Activated T-cell treated with anti-CD3 and anti-CD28 coated beads, Interleukin-2, amount 50 U/mL, for 4 hours (primary cell): Measurements from ENCODE around the gene FOSB. TPM values are rescaled to one million over a fixed set of nuclear protein-coding genes. Genes with fewer than 3 reads are reported as not detected.
A peak's percentile ranks its signal among the peaks of the same experiment; 100 is the strongest.

Experiments used
- ATAC-seq, 2 donors: fragments of 200-7000 bp; cut with Tn5 transposase; one replicate each; pipeline ENCODE4 v1.10.0; 2021
- DNase-seq: peaks from one replicate; pipeline ENCODE4 v3.0.0-alpha.2; 2020
- H3K27me3 Mint-ChIP-seq: one replicate; pipeline ENCODE4 v1.8.0; 2021; ENCODE audit warnings: low read depth, mixed read lengths
- H3K36me3 Mint-ChIP-seq: one replicate; pipeline ENCODE4 v1.8.0; 2022; ENCODE audit warnings: mixed read lengths; ENCODE audit not compliant: insufficient read depth
- H3K4me1 Mint-ChIP-seq: one replicate; pipeline ENCODE4 v1.8.0; 2021; ENCODE audit warnings: low read depth, mixed read lengths
- H3K4me3 Mint-ChIP-seq: one replicate; pipeline ENCODE4 v1.8.0; 2021; ENCODE audit warnings: mild to moderate bottlenecking, moderate library complexity, mixed read lengths
- H3K9me3 Mint-ChIP-seq: one replicate; pipeline ENCODE4 v1.8.0; 2021; ENCODE audit warnings: mixed read lengths
- total RNA-seq, 3 donors: library from RNA; stranded (reverse); gene quantifications; one replicate each; pipeline ENCODE4 v1.2.1, GENCODE V29; 2021

Gene FOSB
- total RNA-seq, 3 donors from 2014 or later: 10.5 to 13.4 (median 13.2) TPM

DNA sequence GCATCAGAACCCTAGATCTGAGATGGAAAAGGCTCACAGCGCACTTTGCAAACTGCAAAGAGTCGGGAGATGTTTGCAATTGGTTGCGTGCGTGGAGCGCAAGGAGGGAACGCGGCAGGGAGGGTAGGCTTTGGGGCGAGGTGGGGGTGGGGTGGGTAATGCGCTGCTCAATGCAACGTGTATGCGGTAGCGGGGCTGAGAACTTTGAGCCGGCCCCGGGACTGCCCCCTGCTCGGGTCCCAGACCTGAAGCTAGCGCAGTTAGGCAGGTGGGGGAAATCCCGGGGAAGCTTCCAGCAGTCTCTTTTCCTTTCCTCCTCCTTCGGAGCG, 971 bp downstream of the FOSB start:
- Mint-ChIP-seq H3K36me3 (peaks cover 14% of the 10 kb centered on the region), H3K27me3 (peaks cover 1% of the 10 kb centered on the region), H3K4me1 (peaks cover 26% of the 10 kb centered on the region), H3K4me3 (peak overlapping the region; percentile 90), H3K9me3 (no peaks in the 10 kb centered on the region)
- DNase-seq (no peak), ATAC-seq (peak; percentile 51 to 54)

DNA sequence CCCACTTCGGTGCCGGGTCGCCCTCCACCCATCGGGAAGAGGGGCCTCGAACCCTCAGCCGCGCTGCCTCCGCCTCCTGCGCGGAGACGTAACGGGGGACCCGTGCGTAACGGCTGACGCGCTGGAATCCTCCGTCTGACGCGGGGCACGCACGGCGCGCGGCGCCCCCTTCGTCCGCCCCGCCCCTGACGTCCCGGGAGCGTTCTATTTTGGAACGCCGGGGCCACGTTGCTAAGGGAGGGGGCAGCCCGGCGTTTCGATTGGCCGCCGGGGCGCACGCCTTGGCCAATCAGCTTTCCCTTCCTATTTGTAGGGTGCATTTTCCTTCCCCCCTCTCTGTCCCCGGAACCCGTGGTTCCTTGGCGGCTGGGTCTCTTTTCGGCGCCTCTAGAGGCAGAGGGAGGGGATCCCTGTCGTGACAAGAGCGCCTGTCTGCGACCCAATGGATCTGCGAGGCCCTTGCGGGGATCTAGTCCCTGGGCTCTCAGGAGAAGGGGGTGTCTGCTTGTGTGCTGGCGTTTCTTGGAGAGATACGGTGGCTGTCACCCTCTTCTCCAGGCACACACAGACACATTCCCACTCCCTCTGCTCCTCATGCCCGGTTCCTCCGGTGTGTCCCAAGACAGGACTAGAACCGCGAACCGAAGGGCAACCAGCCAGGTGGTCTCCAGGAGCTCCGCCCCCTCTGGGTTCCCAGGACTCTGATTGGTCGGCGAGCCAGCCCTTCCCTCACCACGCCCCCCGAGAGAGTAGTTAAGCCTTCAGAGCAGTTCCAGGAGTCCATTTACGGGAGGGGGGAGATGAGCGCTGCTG, 1.5 kb downstream of the FOSB start:
- DNase-seq: peak; percentile 89
- Mint-ChIP-seq H3K27me3 (peaks cover 1% of the 10 kb centered on the region), H3K4me1 (peaks cover 26% of the 10 kb centered on the region), H3K36me3 (peaks cover 14% of the 10 kb centered on the region), H3K9me3 (no peaks in the 10 kb centered on the region), H3K4me3 (peak overlapping the region; percentile 90)
- peak; percentile 83 to 86 for ATAC-seq

- H3K36me3 Mint-ChIP-seq: peaks cover 16% of the 10 kb centered on the region
- H3K4me1 Mint-ChIP-seq: peaks cover 30% of the 10 kb centered on the region
- DNase-seq (no peak), ATAC-seq (no peak)
- H3K27me3 Mint-ChIP-seq: peaks cover 1% of the 10 kb centered on the region
- no peaks in the 10 kb centered on the region for H3K9me3 Mint-ChIP-seq
- H3K4me3 Mint-ChIP-seq: peak overlapping the region; percentile 90
Measured at GRCh38 chr19:45469945-45470761, 2.4 kb downstream of the FOSB start.

DNA sequence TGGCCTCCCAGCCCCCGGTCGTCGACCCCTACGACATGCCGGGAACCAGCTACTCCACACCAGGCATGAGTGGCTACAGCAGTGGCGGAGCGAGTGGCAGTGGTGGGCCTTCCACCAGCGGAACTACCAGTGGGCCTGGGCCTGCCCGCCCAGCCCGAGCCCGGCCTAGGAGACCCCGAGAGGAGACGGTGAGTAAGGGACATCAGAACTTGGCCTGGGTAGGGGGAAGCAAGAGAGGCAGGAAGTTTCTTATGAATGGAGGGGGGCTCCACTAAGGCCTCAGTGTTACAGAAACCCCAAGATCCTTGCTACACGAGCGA, 2.9 kb downstream of the FOSB start:
- Mint-ChIP-seq H3K27me3 (peaks cover 1% of the 10 kb centered on the region), H3K36me3 (peaks cover 16% of the 10 kb centered on the region), H3K4me1 (peaks cover 33% of the 10 kb centered on the region), H3K4me3 (peak overlapping the region; percentile 90), H3K9me3 (no peaks in the 10 kb centered on the region)
- ATAC-seq: no peak
- no peak for DNase-seq

GRCh38 chr19:45471111-45471930, 3.5 kb downstream of the FOSB start:
- peak overlapping the region; percentile 90 for H3K4me3 Mint-ChIP-seq

DNA sequence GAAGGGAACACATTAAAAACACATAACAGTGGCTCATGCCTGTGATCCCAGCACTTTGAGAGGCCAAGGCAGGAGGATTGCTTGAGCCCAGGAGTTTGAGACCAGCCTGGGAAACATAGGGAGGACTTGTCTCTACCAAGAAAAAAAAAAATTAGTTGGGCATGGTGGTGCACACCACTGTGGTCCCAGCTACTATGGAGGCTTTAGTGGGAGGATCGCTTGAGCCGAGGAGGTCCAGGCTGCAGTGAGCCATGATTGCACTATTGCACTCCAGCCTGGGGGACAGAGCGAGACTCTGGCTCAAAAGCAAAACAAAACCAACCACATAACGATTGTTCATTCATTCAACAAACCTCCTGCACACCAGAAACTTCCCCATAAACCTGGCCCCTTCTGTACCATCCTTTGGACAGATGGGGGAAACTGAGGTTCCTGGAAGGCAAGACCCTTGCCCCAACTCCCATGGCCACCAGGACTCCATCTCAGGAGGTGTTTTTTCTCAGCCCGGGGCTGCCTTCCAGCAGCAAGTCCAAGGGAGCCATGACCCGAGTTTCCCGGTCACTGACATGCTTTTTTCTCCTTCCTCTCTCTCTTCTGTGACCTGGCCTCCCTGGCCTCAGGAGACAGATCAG, 4.3 kb downstream of the FOSB start:
- Mint-ChIP-seq H3K4me1 (peaks cover 38% of the 10 kb centered on the region), H3K9me3 (no peaks in the 10 kb centered on the region), H3K4me3 (no peak overlapping the region), H3K36me3 (peaks cover 16% of the 10 kb centered on the region), H3K27me3 (no peaks in the 10 kb centered on the region)
- ATAC-seq (no peak), DNase-seq (no peak)

More at GRCh38 chr19:45471111-45471930, 3.5 kb downstream of the FOSB start:
- no peak for DNase-seq
- H3K36me3 Mint-ChIP-seq: peaks cover 16% of the 10 kb centered on the region
- no peaks in the 10 kb centered on the region for H3K27me3 Mint-ChIP-seq
- H3K9me3 Mint-ChIP-seq: no peaks in the 10 kb centered on the region
- no peak for ATAC-seq
- peaks cover 34% of the 10 kb centered on the region for H3K4me1 Mint-ChIP-seq

GRCh38 chr19:45472563-45473366, 5.0 kb downstream of the FOSB start:
- DNase-seq (no peak), ATAC-seq (no peak)
- H3K9me3 Mint-ChIP-seq: no peaks in the 10 kb centered on the region
- H3K4me3 Mint-ChIP-seq: no peak overlapping the region
- H3K4me1 Mint-ChIP-seq: peaks cover 40% of the 10 kb centered on the region
- peaks cover 16% of the 10 kb centered on the region for H3K36me3 Mint-ChIP-seq
- H3K27me3 Mint-ChIP-seq: no peaks in the 10 kb centered on the region

GRCh38 chr19:45473367-45473681, 5.5 kb downstream of the FOSB start:
- H3K4me1 Mint-ChIP-seq: peaks cover 42% of the 10 kb centered on the region

GRCh38 chr19:45473682-45474605, 6.1 kb downstream of the FOSB start:
- Mint-ChIP-seq H3K36me3 (peaks cover 16% of the 10 kb centered on the region), H3K4me1 (peaks cover 46% of the 10 kb centered on the region)

More at GRCh38 chr19:45473367-45473681, 5.5 kb downstream of the FOSB start:
- H3K4me3 Mint-ChIP-seq: no peak overlapping the region
- ATAC-seq: no peak
- H3K9me3 Mint-ChIP-seq: no peaks in the 10 kb centered on the region
- no peaks in the 10 kb centered on the region for H3K27me3 Mint-ChIP-seq
- H3K36me3 Mint-ChIP-seq: peaks cover 16% of the 10 kb centered on the region
- no peak for DNase-seq

GRCh38 chr19:45474606-45475521, 7.1 kb downstream of the FOSB start:
- Mint-ChIP-seq H3K9me3 (no peaks in the 10 kb centered on the region), H3K36me3 (peaks cover 16% of the 10 kb centered on the region), H3K4me3 (no peak overlapping the region), H3K27me3 (no peaks in the 10 kb centered on the region), H3K4me1 (peaks cover 45% of the 10 kb centered on the region)
- no peak for DNase-seq
- ATAC-seq: no peak

More at GRCh38 chr19:45473682-45474605, 6.1 kb downstream of the FOSB start:
- Mint-ChIP-seq H3K27me3 (no peaks in the 10 kb centered on the region), H3K9me3 (no peaks in the 10 kb centered on the region), H3K4me3 (no peak overlapping the region)
- no peak for ATAC-seq
- DNase-seq: no peak

DNA sequence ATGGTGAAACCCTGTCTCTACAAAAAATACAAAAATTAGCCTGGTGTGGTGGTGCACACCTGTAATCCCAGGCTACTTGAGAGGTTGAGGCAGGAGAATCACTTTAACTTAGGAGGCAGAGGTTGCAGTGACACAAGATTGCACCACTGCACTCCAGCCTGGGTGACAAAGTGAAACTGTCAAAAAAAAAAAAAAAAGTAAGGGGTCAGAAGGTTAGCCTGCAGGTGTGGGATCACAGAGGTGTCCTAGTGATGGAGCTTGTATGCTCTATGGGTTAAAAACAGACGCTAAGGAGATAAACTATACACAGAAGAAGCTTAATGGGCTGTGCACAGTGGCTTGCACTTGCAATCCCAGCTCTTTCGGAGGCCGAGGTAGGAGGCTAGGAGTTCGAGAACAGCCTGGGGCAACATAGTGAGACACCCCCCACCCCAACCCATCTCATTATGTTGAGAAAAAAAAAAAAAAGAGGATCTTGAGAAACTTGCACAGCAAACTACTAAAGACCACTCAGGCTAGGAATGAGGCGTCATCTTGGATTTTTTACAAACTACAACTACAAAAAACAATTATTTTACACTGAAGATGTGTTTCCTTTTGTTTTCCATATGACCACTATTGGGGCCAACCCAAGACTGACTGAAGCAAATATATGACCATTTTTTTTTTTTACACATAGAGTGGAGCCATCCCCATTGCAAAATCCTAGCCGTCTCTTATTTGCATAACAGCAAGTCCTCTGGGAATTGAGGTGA, 7.9 kb downstream of the FOSB start:
- ATAC-seq: no peak

More for the DNA sequence above, 7.9 kb downstream of the FOSB start:
- Mint-ChIP-seq H3K4me3 (no peak overlapping the region), H3K36me3 (peaks cover 16% of the 10 kb centered on the region), H3K4me1 (peaks cover 38% of the 10 kb centered on the region), H3K27me3 (no peaks in the 10 kb centered on the region), H3K9me3 (no peaks in the 10 kb centered on the region)
- no peak for DNase-seq
